Epithelial cell of esophagus (primary cell): ENCODE data around the gene ANKS1B.

Experiments
- DNase-seq: peaks from one replicate; pipeline ENCODE4 v3.0.0; 2010; ENCODE audit warnings: low read depth
- H3K4me3 ChIP-seq: 2 replicates; pipeline ENCODE4 v1.5.1; 2011; ENCODE audit warnings: mild to moderate bottlenecking, low read length, control low read depth
- CTCF ChIP-seq: IDR thresholded peaks from 2 replicates; pipeline ENCODE4 v1.5.1; 2011; ENCODE audit warnings: low read depth, mild to moderate bottlenecking, low read length, control low read depth, inconsistent platforms; ENCODE audit not compliant: insufficient read depth; ENCODE audit errors: missing control alignments

The ANKS1B gene

GRCh38 chr12:99450036-99450630, 534.6 kb downstream of the ANKS1B start:
- no peak overlapping the region for H3K4me3 ChIP-seq
- TF ChIP-seq CTCF = no peak
- DNase-seq = no peak

GRCh38 chr12:99444859-99445316, 539.8 kb downstream of the ANKS1B start:
- no peak for TF ChIP-seq CTCF
- no peak for DNase-seq
- no peak overlapping the region for H3K4me3 ChIP-seq

GRCh38 chr12:99442758-99443157, 542.0 kb downstream of the ANKS1B start:
- H3K4me3 ChIP-seq = no peak overlapping the region
- no peak for DNase-seq
- no peak for TF ChIP-seq CTCF

GRCh38 chr12:99439399-99439798, 545.3 kb downstream of the ANKS1B start:
- no peak for TF ChIP-seq CTCF
- H3K4me3 ChIP-seq = no peak overlapping the region
- DNase-seq = no peak

GRCh38 chr12:99436584-99436983, 548.2 kb downstream of the ANKS1B start:
- TF ChIP-seq CTCF = no peak
- no peak overlapping the region for H3K4me3 ChIP-seq
- no peak for DNase-seq

- no peak for TF ChIP-seq CTCF
- DNase-seq = no peak
- no peak overlapping the region for H3K4me3 ChIP-seq
Observed at GRCh38 chr12:99435095-99435791, 549.5 kb downstream of the ANKS1B start.

GRCh38 chr12:99433155-99433554, 551.6 kb downstream of the ANKS1B start:
- DNase-seq = no peak
- TF ChIP-seq CTCF = no peak
- no peak overlapping the region for H3K4me3 ChIP-seq
